RWPE2 (cell line): ENCODE measurements around the gene PROZ.

Experiments used
- ATAC-seq: fragments of 200-7000 bp; cut with Tn5 transposase; 3 replicates; pipeline ENCODE4 v1.9.1; 2021; ENCODE audit warnings: low read depth
- DNase-seq: peaks from one replicate; pipeline ENCODE4 v3.0.0-alpha.2; 2020; ENCODE audit warnings: low spot score
- H3K27ac ChIP-seq: fragments of 450-650 bp; 2 replicates; pipeline ENCODE4 v1.5.1; 2017; ENCODE audit warnings: mild to moderate bottlenecking; ENCODE audit not compliant: poor library complexity, severe bottlenecking
- H3K27me3 ChIP-seq: fragments of 250-450 bp; sonication (Bioruptor Pico); 2 replicates; pipeline ENCODE4 v1.5.1; 2021; ENCODE audit warnings: mild to moderate bottlenecking, moderate library complexity; ENCODE audit not compliant: insufficient read depth, poor library complexity, severe bottlenecking
- H3K36me3 ChIP-seq: fragments of 250-450 bp; sonication (Bioruptor Pico); 2 replicates; pipeline ENCODE4 v1.5.1; 2020; ENCODE audit warnings: low read depth, mild to moderate bottlenecking, moderate library complexity
- H3K4me1 ChIP-seq: fragments of 250-450 bp; sonication (Bioruptor Pico); 2 replicates; pipeline ENCODE4 v1.5.1; 2021; ENCODE audit warnings: mild to moderate bottlenecking, moderate library complexity; ENCODE audit not compliant: insufficient read depth, poor library complexity, severe bottlenecking
- H3K4me3 ChIP-seq: fragments of 250-450 bp; sonication (Bioruptor Pico); 2 replicates; pipeline ENCODE4 v1.5.1; 2021; ENCODE audit warnings: mild to moderate bottlenecking, moderate library complexity; ENCODE audit not compliant: severe bottlenecking
- H3K9me3 ChIP-seq: fragments of 250-450 bp; sonication (Bioruptor Pico); 2 replicates; pipeline ENCODE4 v1.5.1; 2021; ENCODE audit warnings: mild to moderate bottlenecking, moderate library complexity; ENCODE audit not compliant: severe bottlenecking
- TF ChIP-seq, protein P1 (sequence below): fragments of 450-650 bp; IDR thresholded peaks from one replicate; pipeline ENCODE4 v1.5.1; 2017; ENCODE audit warnings: mild to moderate bottlenecking, moderate library complexity; ENCODE audit not compliant: poor library complexity, severe bottlenecking

The PROZ gene

DNA sequence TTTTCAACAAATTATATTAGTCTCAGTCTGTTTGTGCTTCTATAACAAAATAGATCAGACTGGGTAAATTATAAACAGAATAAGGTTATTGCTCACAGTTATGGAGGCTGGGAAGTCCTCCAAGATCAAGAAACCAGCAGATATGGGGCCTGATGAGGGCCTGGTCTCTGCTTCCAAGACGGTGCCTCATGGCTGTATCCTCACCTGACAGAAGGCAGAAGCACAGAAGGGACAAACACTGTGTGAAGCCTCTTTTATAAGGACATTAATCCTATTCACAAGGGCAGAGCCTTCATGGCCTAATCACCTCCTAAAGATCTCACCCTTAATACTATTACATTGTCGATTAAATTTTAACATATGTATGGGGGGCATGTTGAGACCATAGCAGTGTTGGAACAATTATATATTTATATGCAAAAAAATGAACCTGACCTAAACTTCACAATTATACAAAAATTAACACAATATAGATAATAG is 23.1 kb upstream of the PROZ start:
- ATAC-seq (no peak), DNase-seq (no peak)
- Histone ChIP-seq H3K27me3 (peaks cover 15% of the 10 kb centered on the region), H3K4me3 (no peak overlapping the region), H3K4me1 (no peaks in the 10 kb centered on the region), H3K36me3 (no peaks in the 10 kb centered on the region), H3K9me3 (peaks cover 1% of the 10 kb centered on the region), H3K27ac (no peak overlapping the region)
- TF ChIP-seq, protein P1, sequence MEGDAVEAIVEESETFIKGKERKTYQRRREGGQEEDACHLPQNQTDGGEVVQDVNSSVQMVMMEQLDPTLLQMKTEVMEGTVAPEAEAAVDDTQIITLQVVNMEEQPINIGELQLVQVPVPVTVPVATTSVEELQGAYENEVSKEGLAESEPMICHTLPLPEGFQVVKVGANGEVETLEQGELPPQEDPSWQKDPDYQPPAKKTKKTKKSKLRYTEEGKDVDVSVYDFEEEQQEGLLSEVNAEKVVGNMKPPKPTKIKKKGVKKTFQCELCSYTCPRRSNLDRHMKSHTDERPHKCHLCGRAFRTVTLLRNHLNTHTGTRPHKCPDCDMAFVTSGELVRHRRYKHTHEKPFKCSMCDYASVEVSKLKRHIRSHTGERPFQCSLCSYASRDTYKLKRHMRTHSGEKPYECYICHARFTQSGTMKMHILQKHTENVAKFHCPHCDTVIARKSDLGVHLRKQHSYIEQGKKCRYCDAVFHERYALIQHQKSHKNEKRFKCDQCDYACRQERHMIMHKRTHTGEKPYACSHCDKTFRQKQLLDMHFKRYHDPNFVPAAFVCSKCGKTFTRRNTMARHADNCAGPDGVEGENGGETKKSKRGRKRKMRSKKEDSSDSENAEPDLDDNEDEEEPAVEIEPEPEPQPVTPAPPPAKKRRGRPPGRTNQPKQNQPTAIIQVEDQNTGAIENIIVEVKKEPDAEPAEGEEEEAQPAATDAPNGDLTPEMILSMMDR = no peak

DNA sequence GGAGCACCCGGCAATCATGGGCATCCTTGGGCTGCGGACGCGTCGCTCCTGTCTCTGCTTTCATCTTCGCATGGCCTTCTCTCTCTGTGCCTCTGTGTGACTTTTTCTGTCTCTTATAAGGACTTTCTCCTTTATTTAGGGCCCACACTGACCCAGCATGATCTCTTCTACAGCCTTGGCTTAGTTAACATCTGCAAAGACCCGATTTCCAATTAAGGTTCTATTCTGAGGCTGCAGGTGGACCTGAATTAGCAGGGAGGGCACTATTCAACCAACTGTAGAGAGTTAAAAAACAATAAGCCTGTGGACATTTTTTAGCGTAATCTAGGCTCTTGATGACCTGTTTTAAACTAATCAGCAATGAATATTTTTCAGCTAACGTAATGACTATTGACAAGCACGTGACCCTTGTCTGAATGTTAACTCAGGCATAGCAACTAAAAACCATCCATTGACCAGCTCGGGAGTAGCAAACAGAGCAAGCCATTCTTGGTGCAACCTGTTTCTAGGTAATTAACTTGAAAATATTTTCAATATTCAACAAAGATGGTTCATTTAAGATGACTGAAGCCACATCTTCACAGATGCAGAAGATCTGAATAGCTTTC is 20.7 kb upstream of the PROZ start:
- no peak overlapping the region for H3K4me3 ChIP-seq
- DNase-seq (no peak), ATAC-seq (no peak)
- H3K27me3 ChIP-seq = peaks cover 4% of the 10 kb centered on the region
- no peaks in the 10 kb centered on the region for H3K9me3 ChIP-seq
- no peaks in the 10 kb centered on the region for H3K4me1 ChIP-seq
- no peaks in the 10 kb centered on the region for H3K36me3 ChIP-seq
- H3K27ac ChIP-seq = no peak overlapping the region
- TF ChIP-seq, protein P1 = no peak

DNA sequence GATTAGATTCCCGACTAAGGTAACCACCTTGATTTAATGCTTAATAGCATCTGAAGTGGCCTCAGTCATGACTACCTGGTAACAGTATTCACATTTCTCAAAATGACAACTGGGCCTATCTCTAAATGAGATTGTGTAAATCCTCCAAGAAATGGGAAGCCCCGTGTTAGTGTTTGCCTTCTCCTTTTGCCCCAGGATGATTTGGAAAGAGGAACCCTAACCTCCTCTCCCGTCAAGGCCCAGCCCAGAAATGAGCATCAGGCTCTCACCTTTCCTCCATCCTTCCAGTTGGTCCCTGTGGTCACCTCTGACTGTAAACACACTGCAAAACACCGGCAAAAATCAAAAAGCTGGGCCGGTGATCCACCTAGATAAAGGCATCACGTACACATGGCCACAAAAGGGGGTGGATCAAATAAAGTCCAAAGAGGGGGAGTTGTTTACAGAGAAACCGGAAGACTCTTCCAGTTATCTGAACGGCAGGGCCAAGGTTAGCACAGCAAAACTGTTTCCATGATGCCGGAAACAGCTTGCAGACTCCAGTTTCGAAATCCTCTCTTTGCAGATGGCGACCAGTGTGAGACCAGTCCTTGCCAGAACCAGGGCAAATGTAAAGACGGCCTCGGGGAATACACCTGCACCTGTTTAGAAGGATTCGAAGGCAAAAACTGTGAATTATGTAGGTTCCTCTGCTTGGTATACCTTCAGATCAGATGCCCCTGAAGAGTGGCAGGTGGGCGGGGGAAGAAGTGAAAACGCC is 19.5 kb upstream of the PROZ start:
- H3K36me3 ChIP-seq = no peaks in the 10 kb centered on the region
- TF ChIP-seq, protein P1 = no peak
- no peak overlapping the region for H3K27ac ChIP-seq
- H3K4me1 ChIP-seq = no peaks in the 10 kb centered on the region
- no peaks in the 10 kb centered on the region for H3K27me3 ChIP-seq
- no peaks in the 10 kb centered on the region for H3K9me3 ChIP-seq
- ATAC-seq = no peak
- DNase-seq = no peak
- no peak overlapping the region for H3K4me3 ChIP-seq

DNA sequence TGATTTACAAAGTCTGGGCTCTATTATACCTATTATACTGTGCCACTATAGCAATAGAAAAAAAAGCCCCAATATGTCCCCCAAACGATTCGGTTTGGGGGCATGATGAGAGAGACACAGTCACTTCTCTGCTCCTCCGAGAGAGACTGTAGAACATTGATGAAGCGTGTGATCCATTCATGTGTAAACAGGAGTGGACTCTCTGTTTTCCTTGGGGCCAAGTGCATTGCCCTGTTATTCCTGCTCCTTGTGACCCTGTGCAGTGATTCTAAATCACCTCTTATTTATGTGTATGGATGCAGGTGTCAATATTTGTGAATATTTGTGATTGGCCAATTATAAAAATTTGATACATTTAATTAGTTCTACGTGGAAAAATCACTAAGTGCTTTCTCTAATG is 18.9 kb upstream of the PROZ start:
- Histone ChIP-seq H3K27me3 (no peaks in the 10 kb centered on the region), H3K27ac (no peak overlapping the region), H3K4me1 (no peaks in the 10 kb centered on the region), H3K9me3 (no peaks in the 10 kb centered on the region), H3K36me3 (no peaks in the 10 kb centered on the region), H3K4me3 (no peak overlapping the region)
- TF ChIP-seq, protein P1 = no peak
- no peak for ATAC-seq
- DNase-seq = no peak
